ENCODE measurements around the gene TAC1. TPM values are rescaled to one million over a fixed set of nuclear protein-coding genes. Genes with fewer than 3 reads are reported as not detected.

TAC1 gene
- total and polyA plus RNA-seq, 2 donors (not counting 3 experiments of a cell fraction or from before 2014, with no cell fraction given), result not detected

DNA sequence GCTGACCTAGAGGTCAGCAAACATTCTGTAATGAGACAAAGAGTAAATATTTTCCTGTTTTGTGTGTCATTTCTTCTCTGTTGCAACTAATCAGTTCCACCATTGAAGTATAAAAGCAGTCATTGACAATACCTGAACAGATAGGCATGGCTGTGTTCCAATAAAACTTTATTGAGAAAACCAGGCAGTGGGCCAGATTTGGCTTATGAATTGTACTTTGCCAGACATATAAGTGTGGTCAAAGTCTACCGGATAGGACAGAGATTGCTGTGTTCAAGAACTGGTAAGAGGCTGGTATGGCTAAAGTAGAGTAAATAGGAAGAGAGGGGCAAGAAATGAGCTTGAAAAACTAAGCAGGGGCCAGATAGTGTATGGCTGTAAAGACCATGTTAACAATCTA is 38.3 kb upstream of the TAC1 start:
- BruUV-seq (replicated peaks), result no TSS peak
- no peak overlapping the region for H3K27ac ChIP-seq (ENCODE audit: insufficient read depth, low read depth, low read length)
- H4K20me1 ChIP-seq (replicated peaks; ENCODE audit: control insufficient read depth, extremely low read depth, insufficient read depth, low read length), result no peaks in the 10 kb centered on the region
- peaks cover 2% of the 10 kb centered on the region for H3K9me3 ChIP-seq (replicated peaks; ENCODE audit: control insufficient read depth, insufficient read depth, low read length)
- no peak overlapping the region for H3K4me3 ChIP-seq (replicated peaks in 1 of 3; ENCODE audit: insufficient read depth in 1 of 3, low read depth in 1 of 3, low read length in 3 of 3)
- intact Hi-C loops (cut with micrococcal nuclease) (no loop called here), dilution Hi-C loops (cut with MboI; ENCODE audit: extremely low pct_ligation_motif_present, low sequenced_read_pairs) (no loop called here)
- FAIRE-seq, result no peak
- no peak overlapping the region for H3K9ac ChIP-seq (replicated peaks; ENCODE audit: extremely low read depth, insufficient read depth, low read length)
- no peaks in the 10 kb centered on the region for H3K4me1 ChIP-seq (ENCODE audit: control insufficient read depth, extremely low read depth, insufficient read depth, low read length)
- no peaks in the 10 kb centered on the region for H3K27me3 ChIP-seq (ENCODE audit: control insufficient read depth in 2 of 2, insufficient read depth in 2 of 2, low read length in 2 of 2)
- no peaks in the 10 kb centered on the region for H3K36me3 ChIP-seq (ENCODE audit: control insufficient read depth in 2 of 2, extremely low read depth in 1 of 2, insufficient read depth in 2 of 2, low read length in 2 of 2)
- TF ChIP-seq FOS (IDR thresholded peaks at IDR 0.05; ENCODE audit: borderline replicate concordance, insufficient read depth, low read length), result no peak
- TF ChIP-seq MAX (IDR thresholded peaks at IDR 0.05; ENCODE audit: insufficient read depth, insufficient read length), result no peak
- TF ChIP-seq POLR2A (IDR thresholded peaks at IDR 0.05; ENCODE audit: low read depth, low read length), result no peak
- TF ChIP-seq, protein P1, sequence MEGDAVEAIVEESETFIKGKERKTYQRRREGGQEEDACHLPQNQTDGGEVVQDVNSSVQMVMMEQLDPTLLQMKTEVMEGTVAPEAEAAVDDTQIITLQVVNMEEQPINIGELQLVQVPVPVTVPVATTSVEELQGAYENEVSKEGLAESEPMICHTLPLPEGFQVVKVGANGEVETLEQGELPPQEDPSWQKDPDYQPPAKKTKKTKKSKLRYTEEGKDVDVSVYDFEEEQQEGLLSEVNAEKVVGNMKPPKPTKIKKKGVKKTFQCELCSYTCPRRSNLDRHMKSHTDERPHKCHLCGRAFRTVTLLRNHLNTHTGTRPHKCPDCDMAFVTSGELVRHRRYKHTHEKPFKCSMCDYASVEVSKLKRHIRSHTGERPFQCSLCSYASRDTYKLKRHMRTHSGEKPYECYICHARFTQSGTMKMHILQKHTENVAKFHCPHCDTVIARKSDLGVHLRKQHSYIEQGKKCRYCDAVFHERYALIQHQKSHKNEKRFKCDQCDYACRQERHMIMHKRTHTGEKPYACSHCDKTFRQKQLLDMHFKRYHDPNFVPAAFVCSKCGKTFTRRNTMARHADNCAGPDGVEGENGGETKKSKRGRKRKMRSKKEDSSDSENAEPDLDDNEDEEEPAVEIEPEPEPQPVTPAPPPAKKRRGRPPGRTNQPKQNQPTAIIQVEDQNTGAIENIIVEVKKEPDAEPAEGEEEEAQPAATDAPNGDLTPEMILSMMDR (IDR thresholded peaks at IDR 0.05; ENCODE audit: extremely low read depth in 1 of 2, insufficient read depth in 1 of 2, low read depth in 1 of 2, low read length in 2 of 2), result no peak
- TF ChIP-seq EZH2 (IDR thresholded peaks at IDR 0.05; ENCODE audit: borderline replicate concordance, low read depth, low read length, severe bottlenecking), result no peak
- TF ChIP-seq GATA2 (IDR thresholded peaks at IDR 0.05; ENCODE audit: insufficient read depth, insufficient read length, low read depth, low read length), result no peak
- TF ChIP-seq MYC (IDR thresholded peaks at IDR 0.05; ENCODE audit: low read depth, low read length), result no peak
- no peak for TF ChIP-seq POLR2AphosphoS5 (IDR thresholded peaks at IDR 0.05; ENCODE audit: insufficient read depth, low read depth, low read length)
- no peak for TF ChIP-seq JUN (IDR thresholded peaks at IDR 0.05; ENCODE audit: borderline replicate concordance, insufficient read depth, insufficient read length, low read depth)
- H3K4me2 ChIP-seq (ENCODE audit: insufficient read depth, low read length), result no peak overlapping the region
- ChIA-PET CTCF (no interaction called here), POLR2A (no interaction called here)
- H2AFZ ChIP-seq (ENCODE audit: low read depth, low read length), result no peak overlapping the region
- H3K79me2 ChIP-seq (ENCODE audit: control insufficient read depth, insufficient read depth, low read length), result no peaks in the 10 kb centered on the region
- H3K9me1 ChIP-seq (replicated peaks; ENCODE audit: control insufficient read depth, extremely low read depth, insufficient read depth, low read length), result no peaks in the 10 kb centered on the region
- DNase-seq (ENCODE audit: low read depth, low spot score), result no peak

Measured in endothelial cell of umbilical vein (primary cell).